Measurements from ENCODE around the gene AMOTL1.

- TF ChIP-seq CTCF (IDR thresholded peaks at IDR 0.05; ENCODE audit: poor library complexity, severe bottlenecking) (no peak), EP300 (conservative IDR thresholded peaks at IDR 0.05; ENCODE audit: poor library complexity, severe bottlenecking) (no peak), POLR2AphosphoS5 (IDR thresholded peaks at IDR 0.05) (no peak), SMC3 (conservative IDR thresholded peaks at IDR 0.05; ENCODE audit: poor library complexity) (no peak), RAD21 (conservative IDR thresholded peaks at IDR 0.05) (no peak)
Observed at GRCh38 chr11:94868468-94868867, 100.3 kb downstream of the AMOTL1 start.
